Fibroblast of skin of left quadriceps (primary cell): ENCODE results near the gene TADA3.

Experiments
- DNase-seq, 2 experiments: peaks; one replicate each; pipeline ENCODE4 v3.0.0-alpha.2; 2013; ENCODE audit warnings: low read depth in 2 of 2

TADA3 gene

DNA sequence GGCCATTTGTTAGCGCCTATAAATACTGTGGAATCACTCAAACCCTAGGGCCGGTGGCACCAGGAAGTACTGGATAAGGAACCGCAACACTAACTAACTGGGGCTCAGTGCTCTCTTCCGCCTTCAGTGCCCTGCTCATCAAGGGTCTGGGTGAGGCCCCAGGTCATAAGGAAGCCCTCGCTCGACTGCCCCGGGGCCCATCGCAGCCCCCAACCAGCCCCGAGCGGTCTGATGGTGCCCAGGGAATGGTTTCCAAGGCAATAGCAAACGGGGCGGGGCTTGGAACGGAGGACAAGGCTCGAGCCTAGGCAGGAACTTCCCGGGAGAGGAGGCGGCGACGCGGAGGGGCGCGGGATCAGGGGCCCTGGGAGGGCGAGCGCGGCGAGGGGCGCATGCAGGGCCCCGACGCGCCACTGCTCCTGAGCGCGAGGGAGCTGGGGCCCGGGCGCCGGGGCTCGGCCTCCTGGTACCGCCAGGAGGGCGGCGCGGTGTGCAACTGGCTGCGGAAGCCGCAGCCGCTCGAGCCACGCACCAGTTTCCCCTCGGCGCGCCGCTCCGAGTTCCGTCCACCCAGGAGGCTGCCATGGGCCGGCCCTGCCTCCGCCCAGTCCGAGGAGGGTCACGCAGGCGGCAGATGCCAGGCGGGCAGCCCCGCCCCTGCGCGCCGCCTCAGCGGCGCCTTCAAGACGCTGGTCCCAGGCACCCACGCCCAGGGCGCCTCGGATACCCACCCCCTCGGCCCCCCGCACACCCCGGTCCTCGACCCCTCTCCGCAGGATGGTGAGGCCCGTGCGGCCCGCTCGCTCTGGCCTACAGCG is 17.6 kb upstream of the TADA3 start, which contains the start of gene TTLL3:
Gene TTLL3 (plus strand): TSS at position 648 of the 818 bp plus-strand sequence. CDS start 400 bp downstream, outside the sequence.
- no peak for DNase-seq

DNA sequence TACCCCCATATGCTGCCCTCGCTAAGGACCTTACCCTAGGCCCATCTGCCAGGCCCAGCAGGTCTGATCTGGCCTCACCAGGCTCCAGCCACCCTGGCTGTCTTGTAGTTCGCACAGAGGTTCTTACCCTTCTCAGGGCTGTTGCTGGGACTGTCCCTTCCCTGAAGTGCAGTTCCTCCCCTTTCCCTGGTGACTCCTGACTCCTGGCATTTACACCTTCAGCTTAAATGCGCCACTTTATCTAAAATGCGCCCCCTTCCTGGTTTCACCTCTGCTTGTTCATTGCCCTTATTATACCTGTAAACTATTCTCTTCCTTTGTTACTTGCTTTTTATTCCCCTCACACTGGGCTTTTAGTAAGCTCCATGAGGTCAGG is 17.0 kb upstream of the TADA3 start:
- DNase-seq, result no peak

DNA sequence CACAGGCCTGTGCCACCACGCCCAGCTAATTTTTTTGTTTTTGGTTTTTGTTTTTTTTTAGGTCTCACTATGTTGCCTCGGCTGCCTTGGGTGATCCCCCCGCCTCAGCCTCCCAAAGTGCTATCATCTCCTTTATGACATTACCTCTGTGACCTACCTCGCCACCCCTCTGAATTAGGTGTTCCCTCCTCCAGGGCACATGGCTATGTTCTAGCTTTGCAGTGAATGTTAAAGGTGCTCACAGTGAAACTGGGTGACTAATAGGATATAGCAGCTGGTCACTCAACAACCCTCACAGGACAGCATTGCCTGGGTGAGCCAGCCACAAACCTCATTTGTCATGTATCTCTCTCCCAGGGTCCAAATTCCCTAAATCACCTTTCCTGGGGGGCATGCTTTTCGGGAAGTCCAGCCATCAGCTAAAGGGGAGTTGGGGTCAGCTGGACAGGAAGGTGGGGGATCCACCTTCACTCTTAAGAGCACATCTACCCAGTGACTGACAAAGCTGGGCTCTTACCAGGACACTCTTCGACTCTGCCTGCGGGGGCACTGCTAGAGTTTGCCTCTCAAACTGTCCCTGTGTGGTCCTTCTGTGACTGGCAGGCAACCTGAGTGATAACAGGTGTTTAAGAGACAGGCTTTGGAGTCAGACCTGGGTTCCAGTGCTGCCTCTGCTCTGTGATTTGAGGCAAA is 16.2 kb upstream of the TADA3 start:
- no peak for DNase-seq

DNA sequence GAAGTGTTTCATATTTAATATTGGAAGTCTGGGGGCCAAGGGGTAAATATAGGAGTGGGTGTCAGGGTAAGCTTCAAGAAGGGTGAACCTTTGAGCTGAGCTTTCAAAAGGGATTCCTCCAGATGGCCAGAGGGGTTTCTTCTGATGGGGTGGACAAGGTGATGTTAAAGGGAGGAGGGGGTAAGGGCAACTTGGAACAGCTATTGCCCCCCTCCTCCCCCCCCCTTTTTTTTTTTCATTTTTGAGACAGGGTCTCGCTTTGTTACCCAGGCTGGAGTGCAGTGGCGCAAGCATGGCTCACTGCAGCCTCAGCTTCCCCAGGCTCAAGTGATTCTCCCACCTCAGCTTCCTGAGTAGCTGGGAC is 15.7 kb upstream of the TADA3 start:
- DNase-seq, result no peak

DNA sequence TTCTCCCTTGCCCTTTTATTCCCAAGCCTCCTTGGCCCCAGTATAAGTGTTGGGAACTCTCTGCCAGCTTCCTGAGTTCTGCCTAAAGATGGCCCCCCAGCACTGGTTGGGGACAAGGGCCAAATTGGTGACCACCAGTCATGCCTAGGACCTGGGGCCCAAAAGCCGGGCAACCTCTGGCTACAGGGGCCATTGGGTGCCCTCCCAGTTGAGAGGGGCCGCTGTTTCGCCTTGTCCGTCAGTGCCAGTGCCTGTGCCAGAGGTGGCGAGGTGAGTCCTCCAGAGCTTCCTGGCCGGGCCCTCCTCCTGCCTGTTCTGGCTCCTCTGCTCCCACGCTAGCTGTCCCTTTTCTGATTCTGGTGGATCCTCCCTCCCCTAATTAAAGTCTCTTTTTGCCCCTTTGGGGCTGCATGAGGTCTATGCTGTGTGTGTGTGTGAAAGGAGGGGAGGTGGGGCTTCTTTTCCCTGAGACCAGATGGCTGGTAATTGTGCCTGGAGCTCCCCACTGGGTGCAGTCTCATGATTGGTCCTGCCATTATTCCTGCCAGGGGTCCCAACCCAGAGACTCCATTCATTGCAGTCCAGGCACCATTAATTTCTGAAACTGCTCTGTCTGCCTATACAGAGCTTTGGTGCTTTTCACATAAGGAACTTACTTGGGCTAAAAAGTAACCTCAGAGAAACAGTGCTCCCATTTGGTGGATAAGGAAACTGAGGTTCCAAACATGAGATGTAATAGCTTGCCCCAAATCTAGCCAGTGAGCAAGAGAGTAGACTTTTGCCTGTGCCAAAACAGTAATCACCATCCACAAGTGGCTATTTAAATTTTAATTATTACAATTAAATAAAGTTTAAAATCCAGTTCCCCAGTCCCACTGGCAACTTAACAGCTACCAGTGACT is 14.7 kb upstream of the TADA3 start:
- DNase-seq, result no peak

DNA sequence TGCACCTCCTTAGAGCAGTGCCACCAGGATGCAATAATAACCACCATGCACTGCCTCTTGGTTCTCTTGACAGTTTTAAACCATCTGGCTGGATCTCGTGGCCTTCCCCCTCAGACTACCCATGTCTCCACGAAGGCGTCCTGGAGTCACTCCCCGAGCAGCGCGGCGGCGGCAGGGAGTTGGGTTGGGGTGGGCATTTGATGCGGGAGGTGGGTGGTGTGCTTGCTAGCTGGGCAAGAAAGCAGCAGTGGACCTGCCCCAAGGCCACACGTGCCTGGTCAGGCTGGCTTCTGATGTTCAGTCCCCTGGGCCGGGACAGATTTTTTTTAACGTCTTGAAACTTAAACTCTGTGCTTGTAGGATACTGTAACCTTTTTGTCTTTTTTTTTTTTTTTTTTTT is 13.9 kb upstream of the TADA3 start:
- no peak for DNase-seq

DNA sequence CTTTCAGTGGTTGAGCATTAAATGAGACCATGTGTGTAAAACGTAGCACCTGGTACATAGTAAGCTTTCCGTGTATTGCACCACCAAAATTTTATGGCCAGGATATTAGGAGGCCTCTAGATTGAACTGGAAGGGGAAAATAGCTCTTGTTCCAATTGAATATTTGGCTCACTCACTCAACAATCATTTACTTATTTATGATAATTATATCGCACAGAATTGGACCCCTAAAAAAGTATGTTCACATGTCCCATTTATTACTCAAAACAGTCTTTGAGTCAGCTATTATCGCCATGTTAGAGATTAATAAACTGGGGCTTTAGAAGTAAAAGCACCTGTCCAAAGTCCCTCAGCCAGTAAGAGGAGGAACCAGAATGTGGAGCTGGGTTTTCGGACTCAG is 12.7 kb upstream of the TADA3 start:
- DNase-seq, result no peak

DNA sequence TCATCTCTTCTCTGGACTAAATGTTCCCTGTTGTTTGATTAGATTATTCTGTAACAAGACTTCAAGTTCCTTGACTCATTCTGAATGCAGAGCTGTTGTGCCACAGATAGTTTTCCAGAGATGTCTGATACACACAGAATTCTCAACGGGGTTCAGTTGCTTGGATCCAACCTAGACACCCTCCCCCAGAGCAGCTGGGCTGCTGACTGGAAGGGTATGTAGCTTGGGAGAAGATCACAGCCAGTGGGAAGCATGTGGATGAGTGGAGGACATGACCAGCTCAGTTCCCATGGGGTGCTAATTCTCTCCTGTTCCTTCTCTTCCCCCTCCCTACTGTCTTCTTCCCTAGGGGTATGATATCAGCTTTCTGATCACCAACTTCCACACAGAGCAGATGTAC is 11.2 kb upstream of the TADA3 start:
- DNase-seq, result no peak

DNA sequence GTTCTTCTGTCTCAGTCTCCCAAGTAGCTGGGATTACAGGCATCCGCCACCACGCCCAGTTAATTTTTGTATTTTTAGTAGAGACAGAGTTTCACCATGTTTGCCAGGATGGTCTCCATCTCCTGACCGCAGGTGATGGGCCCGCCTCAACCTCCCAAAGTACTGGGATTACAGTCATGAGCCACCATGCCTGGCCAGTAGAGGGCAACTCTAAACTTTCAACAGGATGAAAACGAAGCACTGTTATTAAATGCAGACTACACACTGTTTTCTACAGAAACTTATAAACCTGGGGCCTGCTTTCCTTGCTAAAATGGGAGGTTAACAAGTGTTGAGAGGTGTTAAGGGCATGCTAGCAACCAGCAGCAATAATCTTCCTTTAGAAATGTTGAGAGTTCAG is 8.3 kb upstream of the TADA3 start:
- DNase-seq, result no peak

DNA sequence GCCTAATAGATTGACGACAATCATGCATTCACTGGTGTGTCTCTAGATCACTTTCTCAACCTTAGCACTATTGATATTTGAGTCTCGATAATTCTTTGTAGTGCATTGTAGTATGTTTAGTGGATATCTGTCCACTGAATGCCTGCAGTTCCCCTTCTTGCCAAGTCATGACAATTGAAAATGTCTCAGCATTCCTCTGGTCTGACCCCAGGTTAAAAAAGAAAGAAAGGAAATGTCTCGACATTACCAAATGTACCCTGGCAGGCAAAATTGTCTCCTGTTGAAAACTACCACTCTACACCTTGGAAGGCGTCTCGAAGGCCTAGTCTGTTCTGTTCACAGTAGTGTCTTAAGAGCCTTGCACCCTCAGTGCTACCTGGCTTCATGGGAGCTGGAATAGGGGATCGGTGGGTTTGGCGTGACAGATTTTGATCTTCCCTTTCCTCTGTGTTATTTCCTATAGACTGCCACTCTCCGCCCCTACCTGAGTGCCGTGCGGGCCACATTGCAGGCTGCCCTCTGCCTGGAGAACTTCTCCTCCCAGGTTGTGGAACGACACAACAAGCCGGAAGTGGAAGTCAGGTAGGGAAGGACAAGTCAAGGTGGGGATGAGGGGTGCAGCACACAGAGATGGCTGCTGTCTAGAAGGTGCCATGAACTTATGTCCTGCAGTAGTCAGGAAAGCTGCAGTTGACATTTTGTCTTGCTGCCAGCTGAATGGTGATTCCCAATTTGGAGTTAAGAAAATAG is 5.1 kb upstream of the TADA3 start:
- no peak for DNase-seq

DNA sequence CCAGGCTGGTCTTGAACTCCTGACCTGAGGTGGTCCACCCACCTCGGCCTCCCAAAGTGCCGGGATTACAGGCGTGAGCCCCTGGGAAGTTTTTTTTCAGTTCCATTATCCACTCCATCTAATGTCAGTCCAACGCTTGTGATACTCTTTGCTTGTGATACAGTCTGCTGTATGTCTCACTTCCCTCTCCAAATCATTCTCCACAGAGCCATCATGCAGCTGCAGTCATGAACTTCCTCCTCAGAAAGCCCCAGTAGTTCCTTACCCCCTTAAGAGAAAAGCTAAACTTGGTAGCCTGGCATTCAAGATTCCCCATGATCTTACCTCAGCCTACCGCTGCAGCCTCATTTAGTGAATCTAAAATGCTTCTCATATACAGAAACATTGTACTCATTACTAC is 2.9 kb upstream of the TADA3 start:
- no peak for DNase-seq

DNA sequence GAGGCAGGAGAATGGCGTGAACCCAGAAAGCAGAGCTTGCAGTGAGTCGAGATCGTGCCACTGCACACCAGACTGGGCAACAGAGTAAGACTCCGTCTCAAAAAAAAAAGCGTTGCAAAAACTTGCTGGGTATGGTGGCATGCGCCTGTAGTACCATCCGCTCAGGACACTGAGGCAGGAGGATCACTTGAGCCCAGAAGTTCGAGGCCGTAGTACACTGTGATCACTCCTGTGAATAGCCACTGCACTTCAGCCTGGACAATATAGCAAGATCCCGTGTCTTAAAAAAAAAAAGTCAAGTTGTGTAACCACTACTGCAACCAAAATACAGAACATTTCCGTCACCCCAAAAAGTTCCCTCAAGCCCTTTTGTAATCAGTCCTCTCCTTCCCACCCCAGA is 2.1 kb upstream of the TADA3 start:
- no peak for DNase-seq

DNA sequence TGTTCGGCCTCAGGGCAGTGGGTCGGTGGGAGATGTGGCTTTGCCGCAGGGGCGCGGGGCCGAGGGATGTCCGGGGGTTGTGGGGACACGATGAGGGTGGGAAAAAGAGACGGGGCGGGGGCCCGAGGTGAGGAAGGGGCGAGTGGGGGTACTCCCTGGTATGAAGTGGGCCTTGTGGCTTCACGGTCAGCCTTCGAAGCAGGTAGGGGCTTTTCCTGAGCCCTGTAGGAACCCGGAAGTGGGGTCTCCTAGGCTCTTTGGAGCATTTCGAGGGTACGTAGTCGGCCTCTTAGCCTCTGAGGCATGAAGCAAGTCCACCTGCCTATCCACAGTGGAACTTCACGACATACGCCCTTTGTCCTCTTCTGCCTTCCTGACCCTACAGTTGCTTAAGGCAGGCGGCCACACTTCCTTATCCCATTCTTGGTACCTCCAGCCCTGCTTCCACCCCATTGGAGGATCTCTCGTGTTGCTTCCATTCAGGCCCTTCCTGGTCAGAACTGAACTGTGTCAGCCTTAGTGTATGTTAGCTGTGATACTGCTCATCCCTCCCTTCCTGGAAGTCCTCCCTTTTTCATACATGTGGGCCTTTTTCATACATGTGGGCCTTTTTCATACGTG is 998 bp upstream of the TADA3 start:
- DNase-seq, result no peak

DNA sequence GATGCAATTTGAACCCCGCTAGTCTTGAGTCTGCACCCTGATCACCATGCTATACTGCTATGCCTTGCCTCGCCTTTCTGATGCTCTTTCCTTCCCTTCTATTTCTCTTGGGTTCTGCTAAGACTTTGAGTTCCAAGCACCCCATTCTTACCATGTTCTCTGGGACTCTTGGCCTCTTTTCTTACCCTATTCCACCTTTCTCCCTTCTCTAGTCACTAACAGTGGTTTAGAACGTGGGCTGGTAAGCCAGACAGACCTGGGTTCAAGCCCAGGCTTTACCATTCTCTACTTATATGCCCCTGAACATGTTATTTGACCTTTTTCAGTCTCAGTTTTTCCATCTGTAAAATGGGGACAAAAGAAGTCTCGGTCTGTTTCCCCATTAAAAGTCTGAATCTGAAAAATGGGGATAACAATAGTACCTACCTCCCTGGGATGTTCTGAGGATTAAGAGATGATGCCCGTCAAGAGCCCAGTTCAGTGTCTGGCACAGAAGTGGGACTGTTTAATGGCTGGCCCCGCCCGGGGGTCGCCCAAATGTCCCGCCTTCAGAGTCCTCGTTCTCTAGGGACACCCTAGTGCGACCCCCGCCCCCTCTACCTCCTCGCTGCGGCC is 376 bp downstream of the TADA3 start:
- DNase-seq, result no peak

DNA sequence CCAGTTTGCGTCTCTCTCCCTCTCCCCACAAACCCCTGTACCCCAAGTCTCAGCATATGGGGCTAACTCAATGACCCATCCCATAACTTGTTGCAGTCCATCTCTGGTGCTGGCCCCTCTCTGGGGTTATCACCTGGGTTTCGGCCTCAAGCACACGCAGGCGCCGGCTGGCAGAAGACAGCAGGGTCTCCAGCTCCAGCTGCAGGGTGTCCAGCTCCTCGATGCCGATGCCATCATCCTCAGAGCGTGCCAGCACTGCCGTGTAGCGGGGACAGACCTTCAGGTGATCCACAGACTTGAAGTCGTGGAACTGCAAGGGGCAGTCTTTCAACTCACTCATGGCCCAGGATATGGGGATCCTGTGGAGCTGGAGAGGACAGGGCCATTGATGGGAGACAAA is 1.1 kb downstream of the TADA3 start:
- DNase-seq, result no peak

DNA sequence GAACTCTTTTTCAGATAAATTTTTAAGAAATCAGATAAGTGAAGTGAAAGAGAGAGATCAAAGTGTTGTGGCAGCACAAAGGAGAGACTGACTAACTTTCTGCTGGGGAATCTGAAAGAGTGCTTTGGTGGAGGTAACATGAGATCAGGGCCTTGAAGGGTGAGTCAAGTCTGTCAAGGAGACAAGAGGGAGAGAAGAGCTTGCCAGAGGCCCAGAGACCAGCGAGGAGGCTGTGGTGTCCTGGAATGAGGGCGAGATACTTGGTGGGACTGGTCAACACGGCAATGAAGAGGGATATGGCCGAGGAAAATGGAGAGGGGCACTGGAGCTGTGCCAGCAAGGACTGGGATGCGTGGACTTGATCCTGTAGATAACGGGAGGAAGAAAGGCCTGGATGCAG is 4.6 kb downstream of the TADA3 start:
- DNase-seq, result no peak

DNA sequence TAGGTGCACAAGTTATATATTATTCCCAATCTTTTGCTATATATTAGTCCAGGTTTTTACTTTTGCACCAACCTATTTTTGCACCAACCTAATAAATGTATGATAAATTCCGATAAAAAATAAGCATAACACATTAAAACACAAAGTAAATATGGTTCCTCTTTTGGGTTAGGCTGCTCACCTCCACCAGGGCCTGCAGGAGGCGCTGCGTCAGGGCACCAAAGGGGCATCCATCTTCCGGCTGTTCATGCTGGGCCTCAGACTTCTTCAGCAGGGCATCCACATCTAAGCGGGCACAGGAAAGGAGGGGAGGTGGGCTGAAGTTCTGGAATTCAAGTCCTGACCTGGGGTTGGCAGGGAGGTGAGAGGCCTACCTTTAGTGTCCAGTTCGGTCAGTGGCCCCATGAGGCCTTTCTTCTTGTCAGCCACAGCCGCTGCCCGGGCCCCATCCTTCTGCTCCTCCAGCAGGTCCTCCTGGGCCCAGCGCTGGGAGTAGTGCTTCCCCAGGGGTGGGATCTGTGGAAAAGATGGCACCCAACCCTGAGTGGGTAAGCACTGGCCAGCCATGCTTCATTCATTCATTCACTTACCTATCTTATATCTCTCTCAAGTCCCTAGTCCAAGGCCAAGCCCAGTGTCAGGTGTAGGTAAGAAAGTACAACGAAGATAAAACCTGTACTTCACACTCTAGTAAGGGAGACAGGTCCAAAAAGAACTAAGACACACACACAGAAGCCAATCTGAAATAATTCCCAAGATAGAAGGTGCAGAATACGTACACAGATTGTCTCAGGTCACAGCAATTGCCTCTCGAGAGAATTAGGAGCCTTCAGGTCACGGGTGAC is 5.2 kb downstream of the TADA3 start:
- no peak for DNase-seq

DNA sequence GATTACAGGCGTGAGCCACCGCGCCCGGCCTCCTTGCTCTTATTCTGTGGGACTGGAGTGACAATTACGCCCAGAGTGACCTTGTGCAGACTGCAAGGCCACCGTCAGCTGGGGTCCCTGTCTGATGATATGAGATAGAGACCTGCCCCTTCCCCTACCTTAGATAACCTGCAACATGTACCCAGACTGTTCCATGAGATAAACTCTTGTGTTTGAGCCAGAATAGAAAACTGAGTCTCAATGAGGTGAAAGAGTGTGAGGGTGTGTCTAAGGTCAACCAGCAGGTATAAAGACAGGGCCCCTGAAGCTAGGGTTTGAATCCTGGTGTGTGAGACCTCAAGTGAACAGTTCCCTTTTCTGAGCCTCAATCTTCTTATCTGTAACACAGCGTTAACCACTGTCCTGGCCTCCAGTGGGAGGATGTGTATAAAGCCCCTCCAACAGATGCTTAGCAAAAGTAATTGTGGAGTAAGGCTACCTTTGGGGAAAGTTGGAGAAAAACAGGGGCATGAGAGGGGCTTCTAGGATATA is 6.0 kb downstream of the TADA3 start:
- no peak for DNase-seq

DNA sequence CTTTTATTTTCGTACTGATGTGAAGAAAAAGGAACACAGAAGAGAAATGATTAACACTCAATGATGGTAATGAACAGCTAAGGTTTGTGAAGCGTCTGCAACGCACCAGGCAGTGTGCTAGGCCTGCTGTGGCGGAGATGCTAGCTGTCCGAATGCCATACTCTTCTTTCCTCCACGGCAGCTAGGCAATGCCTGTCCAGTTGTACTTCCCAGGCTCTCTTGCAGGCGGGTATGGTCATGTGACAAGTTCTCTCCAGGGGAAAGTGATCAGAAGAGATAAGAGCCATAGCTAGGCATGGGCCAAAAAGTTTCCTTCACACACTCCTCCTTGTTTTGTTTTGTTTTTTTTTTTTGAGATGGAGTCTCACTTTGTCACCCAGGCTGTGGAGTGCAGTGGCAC is 6.7 kb downstream of the TADA3 start:
- no peak for DNase-seq

DNA sequence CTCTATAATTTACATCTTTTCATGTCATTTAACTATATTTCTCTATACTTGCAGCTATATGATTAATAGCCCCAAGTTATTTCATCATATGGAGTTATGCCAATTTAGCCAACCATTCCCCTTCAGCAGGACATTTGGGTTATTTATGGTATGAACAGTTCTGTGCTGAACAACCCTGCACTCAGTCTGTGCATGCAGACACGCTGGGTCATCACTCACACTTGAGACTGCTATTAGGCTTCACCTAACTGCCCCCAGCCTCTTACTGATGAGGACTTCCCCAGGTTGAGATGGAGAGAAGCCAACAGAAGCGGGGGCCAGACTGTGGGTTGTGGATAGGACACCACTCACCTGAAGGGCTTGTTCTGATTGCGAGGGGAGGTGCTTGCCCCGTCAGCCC is 7.3 kb downstream of the TADA3 start:
- DNase-seq, result no peak
